BE2C (cell line): ENCODE measurements around the gene WRAP53.

Source experiments
- DNase-seq: peaks from one replicate; pipeline ENCODE4 v3.0.0-alpha.2; 2020
- H3K27me3 ChIP-seq: fragments of 250-450 bp; sonication (Bioruptor Pico); 2 replicates; pipeline ENCODE4 v1.5.1; 2020; ENCODE audit warnings: mild to moderate bottlenecking
- H3K36me3 ChIP-seq: fragments of 250-450 bp; sonication (Bioruptor Pico); 2 replicates; pipeline ENCODE4 v1.5.1; 2020; ENCODE audit warnings: mild to moderate bottlenecking
- H3K4me1 ChIP-seq: fragments of 250-450 bp; sonication (Bioruptor Pico); 2 replicates; pipeline ENCODE4 v1.5.1; 2020
- H3K4me3 ChIP-seq: 2 replicates; pipeline ENCODE4 v1.5.1; 2011; ENCODE audit warnings: low read depth, low read length
- H3K9me3 ChIP-seq: fragments of 250-450 bp; sonication (Bioruptor Pico); 2 replicates; pipeline ENCODE4 v1.5.1; 2020
- TF ChIP-seq, protein P1 (sequence below): IDR thresholded peaks from 2 replicates; pipeline ENCODE4 v1.5.1; 2012; ENCODE audit warnings: mild to moderate bottlenecking, low read depth, low read length

WRAP53 gene

DNA sequence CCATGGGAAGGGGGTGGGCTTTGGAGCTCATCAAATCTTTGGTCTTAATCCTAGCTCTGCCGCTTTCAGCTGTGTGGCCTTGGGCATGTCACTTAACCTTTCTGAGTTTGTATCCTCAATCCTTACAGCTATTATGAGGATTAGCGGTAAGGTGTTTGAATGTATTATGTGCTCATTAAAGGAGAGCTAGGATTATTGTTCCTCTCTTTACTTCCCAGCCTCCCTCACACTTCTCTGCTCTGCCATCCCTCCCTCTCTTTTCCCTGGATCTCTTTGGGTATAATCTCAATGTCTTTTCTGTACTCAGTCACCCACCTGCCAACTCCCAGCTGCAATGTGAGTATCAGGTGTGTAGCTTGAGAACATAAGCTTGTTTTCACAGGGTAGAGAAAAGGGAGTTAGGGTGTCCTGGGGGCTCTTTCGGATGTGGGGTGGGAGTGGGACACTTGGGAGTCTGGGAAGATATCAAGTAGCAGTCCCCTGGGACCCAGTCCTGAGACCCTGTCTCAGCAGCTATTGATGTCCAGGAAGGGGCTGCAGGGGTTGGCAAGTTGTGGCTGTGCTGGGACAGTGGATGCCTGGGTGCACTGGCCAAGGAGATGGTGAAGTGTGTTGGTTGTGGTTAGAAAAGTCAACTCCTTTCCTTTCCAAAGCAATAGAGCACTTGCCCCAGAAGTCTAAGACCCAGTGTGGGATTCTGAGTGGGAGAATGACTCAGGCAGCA, 18.5 kb downstream of the WRAP53 start:
- TF ChIP-seq, protein P1, sequence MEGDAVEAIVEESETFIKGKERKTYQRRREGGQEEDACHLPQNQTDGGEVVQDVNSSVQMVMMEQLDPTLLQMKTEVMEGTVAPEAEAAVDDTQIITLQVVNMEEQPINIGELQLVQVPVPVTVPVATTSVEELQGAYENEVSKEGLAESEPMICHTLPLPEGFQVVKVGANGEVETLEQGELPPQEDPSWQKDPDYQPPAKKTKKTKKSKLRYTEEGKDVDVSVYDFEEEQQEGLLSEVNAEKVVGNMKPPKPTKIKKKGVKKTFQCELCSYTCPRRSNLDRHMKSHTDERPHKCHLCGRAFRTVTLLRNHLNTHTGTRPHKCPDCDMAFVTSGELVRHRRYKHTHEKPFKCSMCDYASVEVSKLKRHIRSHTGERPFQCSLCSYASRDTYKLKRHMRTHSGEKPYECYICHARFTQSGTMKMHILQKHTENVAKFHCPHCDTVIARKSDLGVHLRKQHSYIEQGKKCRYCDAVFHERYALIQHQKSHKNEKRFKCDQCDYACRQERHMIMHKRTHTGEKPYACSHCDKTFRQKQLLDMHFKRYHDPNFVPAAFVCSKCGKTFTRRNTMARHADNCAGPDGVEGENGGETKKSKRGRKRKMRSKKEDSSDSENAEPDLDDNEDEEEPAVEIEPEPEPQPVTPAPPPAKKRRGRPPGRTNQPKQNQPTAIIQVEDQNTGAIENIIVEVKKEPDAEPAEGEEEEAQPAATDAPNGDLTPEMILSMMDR = no peak
- Histone ChIP-seq H3K4me3 (no peak overlapping the region), H3K27me3 (0 out of 2 replicates have a peak, but pooled peaks cover 6% of the 10 kb centered on the region), H3K36me3 (no peaks in the 10 kb centered on the region), H3K4me1 (0 out of 2 replicates have a peak, but pooled peaks cover 6% of the 10 kb centered on the region), H3K9me3 (no peaks in the 10 kb centered on the region)
- no peak for DNase-seq

DNA sequence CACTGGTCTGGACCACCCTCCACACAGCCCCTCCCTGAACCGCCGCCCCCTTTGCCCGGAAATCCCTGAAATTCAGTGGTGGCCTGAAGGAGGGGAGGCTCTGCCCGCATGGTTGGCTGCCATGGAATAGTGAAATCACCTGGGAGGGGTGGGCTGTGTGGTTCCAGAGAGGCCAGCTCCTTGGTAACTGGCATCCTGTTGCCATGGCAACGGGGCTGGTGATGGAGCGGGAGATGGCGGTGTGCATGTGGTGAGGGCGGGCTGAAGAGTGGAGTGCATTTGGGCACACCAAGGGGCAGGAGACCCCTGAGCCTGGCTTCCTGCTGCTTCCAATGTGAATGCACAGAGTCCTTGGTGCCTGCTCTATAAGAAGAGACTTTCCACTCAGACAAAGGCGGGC, 19.2 kb downstream of the WRAP53 start:
- TF ChIP-seq, protein P1 = no peak
- Histone ChIP-seq H3K36me3 (no peaks in the 10 kb centered on the region), H3K4me1 (0 out of 2 replicates have a peak, but pooled peaks cover 6% of the 10 kb centered on the region), H3K27me3 (0 out of 2 replicates have a peak, but pooled peaks cover 6% of the 10 kb centered on the region), H3K4me3 (no peak overlapping the region), H3K9me3 (no peaks in the 10 kb centered on the region)
- DNase-seq = no peak

DNA sequence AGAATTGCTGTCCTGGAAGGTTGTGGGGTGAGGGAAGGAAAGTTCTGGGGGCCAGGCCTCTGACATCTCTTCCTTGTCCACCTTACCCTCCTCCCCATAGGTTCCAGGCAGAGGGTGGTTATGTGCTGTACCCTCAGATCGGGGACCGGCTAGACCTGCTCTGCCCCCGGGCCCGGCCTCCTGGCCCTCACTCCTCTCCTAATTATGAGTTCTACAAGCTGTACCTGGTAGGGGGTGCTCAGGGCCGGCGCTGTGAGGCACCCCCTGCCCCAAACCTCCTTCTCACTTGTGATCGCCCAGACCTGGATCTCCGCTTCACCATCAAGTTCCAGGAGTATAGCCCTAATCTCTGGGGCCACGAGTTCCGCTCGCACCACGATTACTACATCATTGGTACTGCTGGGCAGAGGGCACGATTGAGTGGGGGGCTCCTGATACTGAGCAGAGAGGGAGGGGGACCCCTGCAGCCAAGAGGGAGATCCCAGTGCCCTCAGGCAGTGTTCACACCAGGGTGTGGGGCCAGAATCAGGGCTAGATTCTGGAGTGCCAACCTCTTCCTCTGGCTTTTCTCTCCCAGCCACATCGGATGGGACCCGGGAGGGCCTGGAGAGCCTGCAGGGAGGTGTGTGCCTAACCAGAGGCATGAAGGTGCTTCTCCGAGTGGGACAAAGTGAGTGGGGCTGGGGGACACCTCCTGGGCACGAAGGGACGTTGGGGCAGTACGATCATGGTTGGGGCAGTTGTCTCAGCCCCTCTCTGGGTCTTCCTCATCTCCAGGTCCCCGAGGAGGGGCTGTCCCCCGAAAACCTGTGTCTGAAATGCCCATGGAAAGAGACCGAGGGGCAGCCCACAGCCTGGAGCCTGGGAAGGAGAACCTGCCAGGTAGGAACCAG, 19.8 kb downstream of the WRAP53 start:
- DNase-seq = no peak
- TF ChIP-seq, protein P1 = no peak

DNA sequence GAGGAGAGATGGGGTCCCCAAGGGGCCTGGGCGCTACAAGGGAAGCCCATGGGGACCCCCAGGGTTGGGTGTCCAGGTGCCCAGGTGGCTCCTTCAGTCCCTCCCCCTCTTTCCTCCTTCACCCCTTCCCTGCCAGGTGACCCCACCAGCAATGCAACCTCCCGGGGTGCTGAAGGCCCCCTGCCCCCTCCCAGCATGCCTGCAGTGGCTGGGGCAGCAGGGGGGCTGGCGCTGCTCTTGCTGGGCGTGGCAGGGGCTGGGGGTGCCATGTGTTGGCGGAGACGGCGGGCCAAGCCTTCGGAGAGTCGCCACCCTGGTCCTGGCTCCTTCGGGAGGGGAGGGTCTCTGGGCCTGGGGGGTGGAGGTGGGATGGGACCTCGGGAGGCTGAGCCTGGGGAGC, 20.8 kb downstream of the WRAP53 start:
- 0 out of 2 replicates have a peak, but pooled peaks cover 6% of the 10 kb centered on the region for H3K27me3 ChIP-seq
- H3K36me3 ChIP-seq = no peaks in the 10 kb centered on the region
- TF ChIP-seq, protein P1 = no peak
- H3K9me3 ChIP-seq = no peaks in the 10 kb centered on the region
- DNase-seq = no peak
- H3K4me3 ChIP-seq = no peak overlapping the region
- 0 out of 2 replicates have a peak, but pooled peaks cover 2% of the 10 kb centered on the region for H3K4me1 ChIP-seq

More for the DNA sequence above, 19.8 kb downstream of the WRAP53 start:
- H3K36me3 ChIP-seq = no peaks in the 10 kb centered on the region
- H3K4me1 ChIP-seq = 0 out of 2 replicates have a peak, but pooled peaks cover 6% of the 10 kb centered on the region
- 0 out of 2 replicates have a peak, but pooled peaks cover 6% of the 10 kb centered on the region for H3K27me3 ChIP-seq
- H3K4me3 ChIP-seq = no peak overlapping the region
- H3K9me3 ChIP-seq = no peaks in the 10 kb centered on the region

DNA sequence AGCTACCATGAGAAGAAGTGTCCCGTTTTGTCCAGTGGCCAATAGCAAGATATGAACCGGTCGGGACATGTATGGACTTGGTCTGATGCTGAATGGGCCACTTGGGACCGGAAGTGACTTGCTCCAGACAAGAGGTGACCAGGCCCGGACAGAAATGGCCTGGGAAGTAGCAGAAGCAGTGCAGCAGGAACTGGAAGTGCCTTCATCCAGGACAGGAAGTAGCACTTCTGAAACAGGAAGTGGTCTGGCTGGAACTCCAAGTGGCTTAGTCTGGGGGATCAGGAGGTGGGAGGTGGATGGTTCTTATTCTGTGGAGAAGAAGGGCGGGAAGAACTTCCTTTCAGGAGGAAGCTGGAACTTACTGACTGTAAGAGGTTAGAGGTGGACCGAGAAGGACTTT, 22.0 kb downstream of the WRAP53 start:
- H3K4me3 ChIP-seq = no peak overlapping the region
- DNase-seq = no peak
- H3K9me3 ChIP-seq = no peaks in the 10 kb centered on the region
- no peaks in the 10 kb centered on the region for H3K36me3 ChIP-seq
- H3K27me3 ChIP-seq = 0 out of 2 replicates have a peak, but pooled peaks cover 4% of the 10 kb centered on the region
- TF ChIP-seq, protein P1 = no peak
- no peaks in the 10 kb centered on the region for H3K4me1 ChIP-seq
